WTC11 (cell line): ENCODE data around the gene CD70.
"Not testable (repeated sequence)": the region's sequence is repeated elsewhere in the genome, so short reads cannot be mapped to it uniquely, and the experiment has no call there.

Source experiments
- AFF4 ChIP-seq: sonication (generic); formaldehyde crosslinking; IDR thresholded peaks from 2 replicates; pipeline ENCODE4 v1.8.1; 2023; ENCODE audit warnings: mild to moderate bottlenecking, missing genetic modification reagents, borderline replicate concordance
- ATF1 ChIP-seq: sonication (generic); formaldehyde crosslinking; IDR thresholded peaks from 2 replicates; pipeline ENCODE4 v1.8.1; 2023; ENCODE audit warnings: mild to moderate bottlenecking, moderate library complexity, missing genetic modification reagents
- CBFB ChIP-seq: sonication (generic); formaldehyde crosslinking; IDR thresholded peaks from 2 replicates; pipeline ENCODE4 v1.8.1; 2022; ENCODE audit warnings: mild to moderate bottlenecking, low read depth, missing genetic modification reagents
- CTCF ChIP-seq: fragments of 200-600 bp; IDR thresholded peaks from 2 replicates; pipeline ENCODE4 v1.8.0; 2022; ENCODE audit warnings: antibody characterized with exemption
- E2F5 ChIP-seq: sonication (generic); formaldehyde crosslinking; IDR thresholded peaks from 2 replicates; pipeline ENCODE4 v1.8.1; 2022; ENCODE audit warnings: mild to moderate bottlenecking, moderate library complexity, missing genetic modification reagents
- ESRRA ChIP-seq: sonication (generic); formaldehyde crosslinking; IDR thresholded peaks from 2 replicates; pipeline ENCODE4 v1.8.1; 2022; ENCODE audit warnings: mild to moderate bottlenecking, missing genetic modification reagents, borderline replicate concordance
- JAZF1 ChIP-seq: fragments of 250-450 bp; sonication (Bioruptor Pico); IDR thresholded peaks from 2 replicates; pipeline ENCODE4 v1.9.0; 2021; ENCODE audit warnings: moderate library complexity, mild to moderate bottlenecking, inconsistent platforms
- TEAD4 ChIP-seq: sonication (generic); formaldehyde crosslinking; IDR thresholded peaks from 2 replicates; pipeline ENCODE4 v1.8.0; 2022; ENCODE audit warnings: mild to moderate bottlenecking, missing genetic modification reagents
- ZNF416 ChIP-seq: fragments of 250-450 bp; sonication (Bioruptor Pico); IDR thresholded peaks from 2 replicates; pipeline ENCODE4 v1.9.0; 2021; ENCODE audit warnings: mild to moderate bottlenecking, inconsistent platforms
- ZNF512 ChIP-seq: sonication (generic); formaldehyde crosslinking; IDR thresholded peaks from 2 replicates; pipeline ENCODE4 v1.8.1; 2022; ENCODE audit warnings: missing genetic modification reagents, borderline replicate concordance

- not testable (repeated sequence) for TF ChIP-seq E2F5; TEAD4 (CRISPR knock-in tag); JAZF1; AFF4 (CRISPR knock-in tag); ESRRA (CRISPR knock-in tag); CTCF; ZNF512 (CRISPR knock-in tag); ATF1 (CRISPR knock-in tag); ZNF416 (CRISPR knock-in tag); CBFB (CRISPR knock-in tag)
Observed at GRCh38 chr19:6566727-6567126, 24.2 kb downstream of the CD70 start.
